Measurements from ENCODE around the gene DCAF4.
"Not testable (repeated sequence)": the region's sequence is repeated elsewhere in the genome, so short reads cannot be mapped to it uniquely, and the experiment has no call there.

The DCAF4 gene

DNA sequence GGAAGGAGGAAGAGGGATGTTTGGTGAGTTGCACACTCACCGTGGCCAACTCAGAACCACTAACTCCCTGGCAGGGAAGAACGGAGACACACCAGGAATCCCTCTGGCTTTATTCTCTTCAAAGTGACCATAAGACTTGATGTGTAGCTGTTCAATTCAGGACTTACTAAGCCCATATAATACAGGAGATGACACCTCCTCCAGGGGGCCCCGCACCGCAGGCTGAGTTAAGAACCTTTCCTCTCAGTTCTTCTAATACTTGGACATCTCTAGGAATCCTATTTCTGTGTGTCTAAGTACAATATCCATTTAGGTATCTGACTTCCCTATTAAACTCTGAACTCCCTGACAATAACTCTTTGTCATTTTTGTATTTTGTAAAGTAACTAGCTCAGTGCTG is 49.5 kb downstream of the DCAF4 start:
- no peak for DNase-seq

DNA sequence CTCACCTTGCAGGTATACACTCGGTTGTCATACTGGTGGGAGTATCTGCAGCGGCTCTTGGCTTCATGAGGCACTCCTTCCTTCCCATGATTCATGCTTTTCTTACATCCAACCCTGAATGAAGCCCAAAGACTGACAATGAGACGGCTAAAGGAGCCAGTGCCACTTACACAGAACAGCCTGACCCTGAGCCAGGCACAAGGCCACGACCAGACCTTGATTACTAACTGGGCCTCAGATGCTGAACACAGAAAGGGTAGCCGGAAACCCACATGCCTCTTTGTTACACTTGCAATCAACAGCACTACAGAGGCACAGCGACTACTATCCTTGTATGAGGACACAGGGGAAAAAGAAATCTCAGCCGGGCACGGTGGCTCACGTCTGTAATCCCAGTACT is 52.6 kb downstream of the DCAF4 start:
- DNase-seq, result no peak

DNA sequence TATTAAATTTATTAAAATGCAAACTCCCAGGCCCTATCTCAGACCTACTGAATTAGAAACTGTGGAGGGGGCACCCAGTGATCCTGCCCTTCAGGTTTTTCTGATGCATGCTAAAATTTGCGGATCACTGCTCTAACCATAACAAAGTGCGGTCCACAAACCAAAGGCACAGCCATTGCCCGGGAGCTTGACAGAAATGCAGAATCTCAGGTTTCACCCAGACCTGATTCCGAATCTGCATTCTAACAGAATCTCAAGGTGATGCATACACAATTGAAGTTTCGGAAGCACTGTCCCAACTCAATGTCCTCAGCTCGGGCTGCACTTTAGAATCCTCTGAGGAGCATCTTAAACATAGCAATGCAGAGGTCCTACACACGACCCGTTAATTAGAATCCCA is 54.6 kb downstream of the DCAF4 start:
- no peak for DNase-seq

DNA sequence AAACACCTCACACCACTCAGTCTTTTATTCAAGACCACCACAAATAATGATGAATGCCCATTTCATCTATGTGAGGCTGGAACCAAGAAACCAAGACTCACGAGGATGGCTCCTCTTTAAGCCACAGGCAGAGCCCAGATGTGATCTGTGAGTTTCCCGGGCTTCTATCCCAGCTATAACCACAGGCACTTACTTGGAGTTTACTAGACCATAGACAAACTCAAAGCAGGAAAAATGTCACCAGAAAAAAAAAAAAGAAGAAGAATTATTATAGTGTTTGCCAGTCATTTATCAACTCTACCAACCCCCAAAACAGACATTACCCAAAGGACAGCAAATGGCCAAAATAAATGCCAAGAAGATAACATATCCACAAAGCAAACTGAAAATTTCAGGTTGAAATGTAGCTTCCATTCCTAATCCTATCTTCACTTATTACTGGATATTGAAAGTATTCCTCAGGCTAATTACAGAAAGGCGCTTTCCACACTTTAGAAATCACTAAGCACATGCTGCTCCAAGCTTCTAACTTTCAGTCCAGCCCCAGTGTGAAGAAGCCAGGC is 56.0 kb downstream of the DCAF4 start:
- no peak for DNase-seq

DNA sequence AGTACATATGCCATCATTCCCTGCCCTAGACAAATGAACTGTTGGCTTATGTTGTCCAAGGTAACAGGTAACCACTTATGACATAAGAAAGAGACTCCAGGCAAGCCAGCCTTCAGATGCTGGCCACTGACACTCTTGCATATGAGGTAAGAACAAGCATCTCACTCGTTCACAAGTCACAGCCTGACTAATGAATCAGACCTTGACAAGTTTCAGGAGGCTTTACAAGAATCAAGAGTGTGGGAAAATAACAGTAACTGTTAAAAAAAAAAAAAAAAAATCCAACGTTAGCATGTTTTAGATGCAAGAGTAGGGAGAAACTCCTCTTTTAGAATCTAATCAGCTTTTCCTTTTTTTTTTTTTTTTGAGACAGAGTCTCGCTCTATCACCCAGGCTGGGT is 60.0 kb downstream of the DCAF4 start:
- DNase-seq, result no peak

DNA sequence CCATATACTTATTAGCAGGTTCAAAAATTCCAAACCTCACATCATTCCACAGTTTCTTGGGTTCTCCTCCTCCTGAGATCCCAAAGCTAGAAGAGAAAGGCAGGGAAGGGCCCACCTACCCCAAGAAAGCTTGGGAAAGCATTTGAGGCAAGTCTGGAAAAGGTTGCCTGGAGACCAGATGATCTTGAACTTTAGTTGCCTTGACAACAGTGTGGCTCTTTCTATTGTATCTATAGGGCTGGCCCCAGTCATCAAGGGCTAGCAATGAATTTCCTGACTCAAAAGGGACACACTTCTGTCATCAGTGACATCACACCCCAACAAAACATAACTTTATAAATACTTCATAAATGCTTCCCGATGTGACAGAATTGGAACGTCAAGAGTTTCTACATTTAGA is 60.6 kb downstream of the DCAF4 start:
- DNase-seq, result no peak

DNA sequence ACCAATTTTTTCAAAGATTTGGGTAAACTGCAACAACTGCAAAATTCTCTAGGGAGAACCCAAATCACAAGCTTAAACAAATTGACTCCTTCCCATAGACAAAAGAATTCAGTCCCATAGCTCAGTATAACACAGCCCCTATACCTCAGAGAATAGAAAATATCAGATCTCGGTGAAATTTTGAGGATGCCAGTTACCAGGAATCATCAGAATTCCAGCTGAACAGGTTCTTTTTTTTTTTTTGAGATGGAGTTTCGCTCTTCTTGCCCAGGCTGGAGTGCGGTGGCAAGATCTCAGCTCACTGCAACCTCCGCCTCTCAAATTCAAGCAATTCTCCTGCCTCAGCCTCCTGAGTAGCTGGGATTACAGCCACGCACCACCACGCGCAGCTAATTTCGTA is 63.9 kb downstream of the DCAF4 start:
- DNase-seq, result no peak

DNA sequence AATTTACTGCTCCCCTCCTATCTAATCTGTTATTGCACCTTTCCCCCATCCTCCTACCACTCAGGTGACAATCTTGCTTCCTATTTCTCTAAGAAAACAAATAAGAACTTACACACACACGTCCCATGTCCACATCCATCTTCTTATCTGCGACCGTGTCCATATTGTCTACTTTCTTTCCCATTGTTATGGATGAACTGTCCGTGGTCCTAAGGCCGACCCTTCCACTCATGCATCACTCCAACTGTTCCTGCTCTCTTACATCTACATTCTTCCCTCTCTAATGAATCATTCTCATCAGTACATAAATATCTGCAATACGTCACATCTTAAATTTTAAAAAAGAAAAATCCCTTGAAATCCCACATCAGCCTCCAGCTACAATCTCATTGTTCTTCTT is 70.7 kb downstream of the DCAF4 start:
- DNase-seq, result no peak

DNA sequence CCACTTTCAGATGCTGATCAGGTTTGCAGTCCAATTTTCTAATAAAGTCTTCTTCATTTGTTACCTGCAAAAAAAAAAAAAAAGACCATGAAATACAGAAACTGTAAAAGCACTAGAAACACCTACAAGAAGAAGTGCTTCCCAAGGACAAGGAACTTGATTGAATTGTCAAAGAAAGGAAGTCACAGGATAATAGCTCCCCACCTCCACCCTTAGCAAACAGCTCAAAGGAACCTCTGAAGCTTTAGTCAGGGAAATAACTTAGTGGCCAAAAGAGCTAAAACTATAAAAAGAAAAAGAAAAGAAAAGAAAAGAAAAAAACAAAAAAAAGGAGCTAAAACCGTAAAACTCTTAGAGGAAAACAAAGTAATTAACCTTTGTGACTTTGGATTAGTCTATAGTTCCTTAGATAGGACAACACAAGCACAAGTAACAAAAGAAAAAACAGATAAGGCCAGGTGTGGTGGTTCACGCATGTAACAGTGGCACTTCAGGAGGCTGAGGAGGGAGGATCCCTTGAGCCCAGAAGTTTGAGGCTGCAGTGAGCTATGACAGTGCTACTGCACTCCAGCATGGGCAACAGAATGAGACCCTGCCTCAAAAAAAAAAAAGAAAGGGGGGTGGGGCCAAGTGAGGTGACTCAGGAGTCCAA is 72.1 kb downstream of the DCAF4 start:
- no peak for DNase-seq

DNA sequence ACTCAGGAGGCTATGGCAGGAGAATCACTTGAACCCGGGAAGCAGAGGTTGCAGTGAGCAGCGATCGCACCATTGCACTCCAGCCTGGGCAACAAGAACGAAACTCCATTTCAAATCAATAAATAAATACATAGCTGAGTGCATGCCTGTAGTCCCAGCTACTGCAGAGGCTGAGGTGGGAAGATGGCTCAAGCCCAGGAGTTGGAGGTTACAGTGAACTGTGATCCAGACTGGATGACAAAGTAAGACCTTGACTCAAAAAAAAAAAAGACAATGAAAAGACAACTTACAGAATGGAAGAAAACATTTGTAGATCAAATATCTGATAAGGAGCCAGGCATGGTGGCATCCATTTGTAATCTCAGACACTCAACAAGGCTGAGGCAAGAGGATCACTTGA is 73.1 kb downstream of the DCAF4 start:
- DNase-seq, result no peak

DNA sequence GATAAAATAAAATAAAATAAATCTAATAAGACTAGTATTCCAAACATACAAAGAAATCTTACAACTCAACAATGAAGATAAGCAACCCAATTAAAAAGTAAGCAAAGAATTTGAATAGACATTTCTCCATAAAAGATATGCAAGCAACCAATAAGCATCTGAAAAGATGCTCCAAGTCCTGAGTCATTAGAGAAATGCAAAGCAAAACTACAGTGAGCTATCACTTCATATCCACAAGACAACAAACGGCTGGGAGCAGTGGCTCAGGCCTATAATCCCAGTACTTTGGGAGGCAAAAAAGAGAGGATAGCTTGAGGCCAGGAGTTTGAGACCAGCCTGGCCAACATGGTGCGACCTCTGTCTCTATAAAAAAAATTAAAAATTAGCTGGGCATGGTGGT is 73.8 kb downstream of the DCAF4 start:
- no peak for DNase-seq

DNA sequence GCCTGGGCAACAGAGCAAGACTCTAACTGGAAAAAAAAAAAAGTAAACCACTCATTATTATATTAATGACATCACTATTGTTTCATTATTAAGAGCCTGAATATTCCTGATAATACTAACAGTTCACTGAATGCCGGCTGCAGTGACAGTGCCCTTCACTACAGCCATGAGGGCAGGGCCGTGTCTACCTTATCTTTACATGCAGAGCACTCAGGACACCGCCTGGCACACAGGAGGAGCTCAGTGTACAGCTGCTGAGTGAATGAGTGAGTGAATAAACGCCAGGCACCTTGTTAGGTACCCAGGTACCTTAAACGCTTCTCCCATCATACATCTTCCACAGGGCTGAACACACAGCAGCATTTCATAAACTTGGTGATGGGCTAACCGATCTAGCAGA is 77.4 kb downstream of the DCAF4 start:
- no peak for DNase-seq

DNA sequence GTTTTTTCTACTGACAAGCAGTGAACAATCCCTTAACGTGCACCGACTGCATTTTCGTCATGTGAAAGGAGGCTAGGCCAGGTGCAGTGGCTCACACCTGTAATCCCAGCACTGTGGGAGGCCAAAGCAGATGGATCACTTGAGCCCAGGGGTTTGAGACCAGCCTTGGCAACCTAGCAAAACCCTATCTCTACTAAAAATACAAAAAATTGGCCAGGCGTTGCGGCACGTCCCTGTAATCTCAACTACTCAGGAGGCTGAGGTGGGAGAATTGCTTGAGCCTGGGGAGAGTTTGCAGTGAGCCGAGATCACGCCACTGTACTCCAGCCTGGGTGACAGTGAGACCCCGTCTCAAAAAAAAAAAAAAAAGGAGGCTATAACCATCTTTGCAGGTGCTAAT is 78.4 kb downstream of the DCAF4 start:
- DNase-seq, result not testable (repeated sequence)

DNA sequence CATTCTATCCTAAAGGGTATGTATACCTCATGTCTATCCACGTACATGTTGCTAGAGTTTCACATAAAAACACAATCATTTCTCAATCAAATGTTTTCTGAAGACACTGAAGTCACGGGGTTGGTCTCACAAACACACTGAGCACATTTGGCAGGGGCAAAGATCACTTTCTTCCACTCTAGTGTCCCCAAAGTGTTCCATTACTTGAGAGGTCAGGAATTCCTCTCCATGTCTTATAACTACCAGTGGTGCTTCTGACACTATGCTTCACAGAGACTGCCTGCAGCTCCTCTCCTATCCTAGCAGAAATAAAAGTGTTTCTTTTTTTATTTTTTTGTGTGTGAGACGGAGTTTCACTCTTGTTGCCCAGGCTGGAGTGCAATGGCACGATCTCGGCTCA is 81.6 kb downstream of the DCAF4 start:
- DNase-seq, result no peak

DNA sequence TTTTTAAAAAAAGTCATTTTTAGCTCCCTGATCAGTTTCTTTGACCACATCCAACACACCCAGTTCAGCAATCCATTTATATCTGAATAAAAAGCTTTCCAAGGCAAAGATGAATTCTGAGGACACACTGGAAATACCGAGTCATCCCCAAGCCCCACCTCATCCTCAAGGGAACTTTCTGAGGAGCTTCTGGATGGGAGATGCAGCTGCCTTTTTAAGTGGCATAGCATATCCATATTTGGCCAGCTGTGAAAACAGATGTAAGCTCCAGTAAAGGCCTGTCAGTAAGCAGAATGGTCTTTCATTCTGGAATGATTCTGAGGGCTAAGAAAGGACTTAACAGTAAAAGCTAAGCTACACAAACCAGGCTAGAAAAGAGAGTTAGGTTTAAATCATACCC is 82.2 kb downstream of the DCAF4 start:
- no peak for DNase-seq
